Ovary (tissue), 9 donors: Measurements from ENCODE around the gene E2F4. TPM values are rescaled to one million over a fixed set of nuclear protein-coding genes. Genes with fewer than 3 reads are reported as not detected.

Experiments used
- DNase-seq, 5 donors: peaks; one replicate each; pipeline ENCODE4 v3.0.0-alpha.2; 2019 to 2020
- H3K27ac ChIP-seq, 2 donors: fragments of 200-600 bp; one replicate each; pipeline versions ENCODE4 v1.5.1 to v1.8.0; 2019 to 2022
- H3K27me3 ChIP-seq: fragments of 200-600 bp; one replicate; pipeline ENCODE4 v1.8.0; 2022
- H3K36me3 ChIP-seq: fragments of 200-600 bp; sonication (generic); one replicate; pipeline ENCODE4 v1.5.1; 2019
- H3K4me1 ChIP-seq: one replicate; pipeline ENCODE4 v1.8.1; 2013; ENCODE audit warnings: mild to moderate bottlenecking, moderate library complexity; ENCODE audit not compliant: insufficient read depth
- H3K4me3 ChIP-seq: fragments of 200-600 bp; sonication (generic); one replicate; pipeline ENCODE4 v1.5.1; 2017
- H3K9me3 ChIP-seq, 2 donors: fragments of 200-600 bp in 1 of 2; sonication (generic) in 1 of 2; one replicate each; pipeline versions ENCODE4 v1.5.1 to v1.8.1; 2013 to 2019; ENCODE audit warnings: mild to moderate bottlenecking in 1 of 2, moderate library complexity in 1 of 2
- EP300 ChIP-seq: sonication (generic); formaldehyde crosslinking; IDR thresholded peaks from one replicate; pipeline ENCODE4 v1.6.1; 2017; ENCODE audit warnings: antibody characterized with exemption
- POLR2A ChIP-seq: fragments of 450-650 bp; IDR thresholded peaks from one replicate; pipeline ENCODE4 v1.6.1; 2017; ENCODE audit warnings: antibody characterized with exemption, mild to moderate bottlenecking, moderate library complexity
- WGBS, 3 donors: extraction: QIAGEN DNeasy Blood & Tissue Kit in 1 of 3; methylation state at CpG; one replicate each; pipeline versions ENCODE4 v1.1.5 to v1.1.7; 2013 to 2017; 5-methylcytosine and 5-hydroxymethylcytosine counted together
- intact Hi-C, 4 donors: fragments of 100-400 bp; cut with DNase I; formaldehyde crosslinking; loops; one replicate each; pipeline versions ENCODE4 v1.11.0 to v1.15.1; 2022 to 2023
- polyA plus RNA-seq, 2 donors: library from polyadenylated mRNA; stranded (reverse); fragments of 200-250 nt in 1 of 2; fragments of 350-450 nt in 1 of 2; fragmentation: Illumina TruSeq in 1 of 2; extraction: RNeasy Lipid Tissue Mini Kit (QIAGEN cat#74804) in 1 of 2; gene quantifications; one replicate each; pipeline ENCODE4 v1.2.3, GENCODE V29; 2013 to 2014
- total RNA-seq, 7 donors: library from RNA; depleted of rRNA in 2 of 7; stranded (reverse); fragments of >200 nt in 2 of 7; fragmentation: NEBNext Ultra II Directional in 3 of 7; extraction: Animal tissue kit (Norgen Biotek cat#: 25700) in 3 of 7; gene quantifications; one replicate each; pipeline versions ENCODE4 v1.1.0 to v1.2.4, GENCODE V29; 2016 to 2023
- TF ChIP-seq, protein P1 (sequence below), 3 donors: fragments of 450-650 bp in 2 of 3; fragments of 200-600 bp in 1 of 3; IDR thresholded peaks; one replicate each; pipeline versions ENCODE4 v1.5.1 to v1.8.0; 2016 to 2022; ENCODE audit warnings: antibody characterized with exemption in 3 of 3, mild to moderate bottlenecking in 1 of 3
- donor health status: DM: no; HTN: no; CAD: no; lungs with moderate emphysema.
- donor health status: DM: no; HTN: no; CAD: no.
- donor health status: Bipolar disorder and iron deficiency.
- donor health status: DM: yes; HTN: yes; CAD: no.
- donor health status: DM: no; HTN: no; CAD: no.
- donor health status: DM: yes; HTN: yes; CAD: no.

E2F4 gene
- total and polyA plus RNA-seq, 9 donors: 17.6 to 75.7 (median 49.7) TPM

DNA sequence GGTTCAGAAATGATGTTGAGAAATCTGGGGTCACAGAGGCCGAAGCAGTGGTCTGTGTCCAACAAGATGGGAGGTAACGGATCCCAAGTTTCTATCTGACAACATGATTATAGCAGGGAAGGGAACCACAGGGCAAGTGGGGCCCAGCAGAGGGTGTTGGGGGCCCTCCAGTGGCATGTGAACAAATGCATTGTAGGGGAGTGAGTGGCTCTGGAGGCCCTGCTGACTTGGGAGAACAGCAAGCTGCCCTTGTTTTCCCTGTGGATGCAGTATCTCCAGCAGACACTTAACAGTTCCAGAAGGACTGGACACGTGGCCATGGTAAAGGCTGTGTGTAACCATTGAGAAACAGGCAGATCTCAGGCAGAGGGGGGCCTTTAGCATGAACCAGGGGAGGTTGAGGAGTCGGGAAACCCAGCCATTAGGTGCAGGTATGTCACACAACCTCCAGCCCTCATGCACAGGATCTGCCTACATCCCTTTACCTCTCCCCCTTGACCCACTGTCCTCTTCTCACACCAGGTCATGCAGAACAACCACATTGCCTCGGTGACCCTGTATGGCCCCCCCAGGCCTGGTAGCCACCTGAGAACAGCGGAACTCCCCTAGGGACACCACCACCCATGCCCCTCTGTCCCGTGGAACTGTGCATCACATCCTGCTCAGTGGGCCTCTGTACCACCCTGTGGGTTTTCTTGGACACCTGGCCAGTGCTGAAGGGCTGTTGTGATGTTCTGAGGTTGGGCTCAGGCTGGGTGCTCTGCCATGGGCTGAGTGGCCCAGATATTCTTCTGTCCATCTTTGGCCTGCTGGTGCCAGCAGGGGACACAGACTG lies 45.2 kb upstream of the E2F4 start:
- TF ChIP-seq, protein P1, sequence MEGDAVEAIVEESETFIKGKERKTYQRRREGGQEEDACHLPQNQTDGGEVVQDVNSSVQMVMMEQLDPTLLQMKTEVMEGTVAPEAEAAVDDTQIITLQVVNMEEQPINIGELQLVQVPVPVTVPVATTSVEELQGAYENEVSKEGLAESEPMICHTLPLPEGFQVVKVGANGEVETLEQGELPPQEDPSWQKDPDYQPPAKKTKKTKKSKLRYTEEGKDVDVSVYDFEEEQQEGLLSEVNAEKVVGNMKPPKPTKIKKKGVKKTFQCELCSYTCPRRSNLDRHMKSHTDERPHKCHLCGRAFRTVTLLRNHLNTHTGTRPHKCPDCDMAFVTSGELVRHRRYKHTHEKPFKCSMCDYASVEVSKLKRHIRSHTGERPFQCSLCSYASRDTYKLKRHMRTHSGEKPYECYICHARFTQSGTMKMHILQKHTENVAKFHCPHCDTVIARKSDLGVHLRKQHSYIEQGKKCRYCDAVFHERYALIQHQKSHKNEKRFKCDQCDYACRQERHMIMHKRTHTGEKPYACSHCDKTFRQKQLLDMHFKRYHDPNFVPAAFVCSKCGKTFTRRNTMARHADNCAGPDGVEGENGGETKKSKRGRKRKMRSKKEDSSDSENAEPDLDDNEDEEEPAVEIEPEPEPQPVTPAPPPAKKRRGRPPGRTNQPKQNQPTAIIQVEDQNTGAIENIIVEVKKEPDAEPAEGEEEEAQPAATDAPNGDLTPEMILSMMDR (IDR thresholded peaks at IDR 0.05): no peak
- no peak for TF ChIP-seq EP300
- TF ChIP-seq POLR2A: no peak
- DNase-seq: no peak
- Histone ChIP-seq H3K27me3 (no peaks in the 10 kb centered on the region), H3K36me3 (peaks cover 2% of the 10 kb centered on the region), H3K4me3 (no peak overlapping the region), H3K9me3 (no peaks in the 10 kb centered on the region), H3K27ac (no peak overlapping the region), H3K4me1 (no peaks in the 10 kb centered on the region)
- WGBS, 3 donors: 69 to 73% (median 72%) methylated on average over 7 of the region's 7 CpGs
- intact Hi-C loops: no loop called here

DNA sequence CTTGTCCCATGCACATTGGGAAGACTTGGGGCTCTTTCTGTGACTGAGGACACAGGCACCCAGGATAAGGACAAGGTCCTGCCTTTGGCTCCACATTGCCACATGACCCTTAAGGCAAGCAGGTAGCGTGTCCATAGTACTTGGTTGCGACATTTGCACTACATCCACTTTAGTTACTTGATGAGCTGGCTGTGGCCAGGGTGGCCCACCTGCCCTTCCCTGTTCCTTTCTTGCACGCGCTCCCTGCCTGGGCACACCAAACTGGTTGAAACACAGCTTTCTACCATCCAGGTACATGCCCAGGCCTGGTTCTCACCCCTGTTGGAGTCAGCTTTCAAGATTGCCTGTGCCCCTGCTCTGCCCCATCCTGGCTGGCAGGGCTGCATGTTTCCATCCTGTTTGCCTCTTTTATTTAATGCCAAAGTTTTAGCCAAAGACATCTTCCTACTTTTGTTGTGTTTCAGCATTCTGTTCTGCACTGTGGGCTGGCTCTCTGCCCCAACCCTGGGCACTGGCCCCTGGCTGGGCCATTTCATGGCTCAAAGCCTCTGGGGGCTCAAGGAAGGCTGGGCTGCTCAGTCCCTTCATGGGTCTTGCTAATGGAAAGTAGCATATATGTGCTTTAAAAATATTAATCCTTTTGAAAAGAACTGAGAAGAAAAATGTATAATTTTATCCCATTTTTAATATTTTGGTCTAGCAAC lies 44.4 kb upstream of the E2F4 start:
- WGBS, 3 donors: 89 to 98% (median 93%) methylated on average over 4 of the region's 4 CpGs
- peaks cover 2% of the 10 kb centered on the region for H3K36me3 ChIP-seq
- H3K27me3 ChIP-seq: no peaks in the 10 kb centered on the region
- no peak for DNase-seq
- intact Hi-C loops: no loop called here
- TF ChIP-seq EP300 (no peak), POLR2A (no peak)
- TF ChIP-seq, protein P1 (IDR thresholded peaks at IDR 0.05): no peak
- H3K27ac ChIP-seq: no peak overlapping the region
- no peak overlapping the region for H3K4me3 ChIP-seq
- no peaks in the 10 kb centered on the region for H3K4me1 ChIP-seq
- H3K9me3 ChIP-seq: no peaks in the 10 kb centered on the region

DNA sequence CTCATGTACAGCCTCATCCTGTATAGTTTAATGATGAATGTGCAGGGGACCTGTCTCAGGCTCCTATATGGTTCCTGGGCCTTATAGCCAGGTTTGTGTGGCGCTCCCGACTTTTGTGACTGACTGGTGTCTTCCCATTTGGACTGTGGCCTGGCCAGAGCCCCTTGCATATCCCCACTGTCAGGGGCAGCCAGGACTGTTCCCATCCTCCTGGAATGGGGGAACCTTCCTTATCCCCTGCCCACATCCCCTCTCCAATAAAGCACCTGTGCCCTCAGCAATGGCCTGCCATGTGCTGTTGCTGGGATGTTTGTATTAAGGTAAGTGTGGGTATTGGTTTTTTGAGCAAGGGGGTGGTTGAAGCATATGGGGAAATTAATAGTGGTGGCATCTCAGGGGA lies 43.7 kb upstream of the E2F4 start:
- no peaks in the 10 kb centered on the region for H3K9me3 ChIP-seq
- no peak for DNase-seq
- H3K36me3 ChIP-seq: no peaks in the 10 kb centered on the region
- 77 to 85% (median 85%) methylated on average over 2 of the region's 2 CpGs for WGBS, 3 donors
- H3K27ac ChIP-seq: no peak overlapping the region
- no peaks in the 10 kb centered on the region for H3K27me3 ChIP-seq
- intact Hi-C loops: no loop called here
- TF ChIP-seq, protein P1 (IDR thresholded peaks at IDR 0.05): no peak
- no peak for TF ChIP-seq EP300
- no peak for TF ChIP-seq POLR2A
- no peaks in the 10 kb centered on the region for H3K4me1 ChIP-seq
- H3K4me3 ChIP-seq: no peak overlapping the region

DNA sequence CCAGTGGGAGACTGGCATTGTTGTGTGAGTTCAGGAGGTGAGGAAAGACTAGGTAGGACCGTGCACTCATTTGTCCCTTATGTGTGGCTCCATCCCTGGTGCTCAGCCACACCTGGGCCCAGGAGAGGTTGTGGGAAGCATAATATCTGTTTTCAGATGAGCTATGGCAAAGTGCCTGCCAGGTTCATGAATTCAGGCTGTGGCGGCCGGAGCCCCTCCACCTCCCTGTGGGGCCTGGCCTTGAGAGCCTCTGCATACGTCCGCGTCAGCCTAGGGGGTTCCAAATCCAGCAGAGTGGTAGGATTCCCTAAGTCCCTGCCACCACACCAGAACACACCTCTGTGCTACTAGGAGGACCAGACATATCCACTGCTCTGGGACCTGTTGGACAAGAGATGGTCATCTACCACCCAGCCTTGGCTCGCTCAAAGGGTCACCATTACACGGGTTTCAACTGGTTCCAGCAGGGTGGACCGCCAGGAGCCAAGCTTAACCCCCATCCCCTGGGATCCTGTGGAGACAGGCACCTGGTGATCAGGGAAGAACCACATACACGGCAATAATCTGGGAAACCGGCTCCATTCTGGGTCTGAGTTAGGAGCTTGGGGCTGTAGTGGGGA lies 43.2 kb upstream of the E2F4 start:
- H3K27ac ChIP-seq: no peak overlapping the region
- H3K4me3 ChIP-seq: no peak overlapping the region
- intact Hi-C loops: no loop called here
- H3K4me1 ChIP-seq: no peaks in the 10 kb centered on the region
- peak in 1 of 5 donors; percentile 17 for DNase-seq
- H3K27me3 ChIP-seq: no peaks in the 10 kb centered on the region
- H3K9me3 ChIP-seq: no peaks in the 10 kb centered on the region
- TF ChIP-seq, protein P1 (IDR thresholded peaks at IDR 0.05): no peak
- TF ChIP-seq EP300 (no peak), POLR2A (no peak)
- H3K36me3 ChIP-seq: no peaks in the 10 kb centered on the region
- WGBS, 3 donors: 67 to 80% (median 74%) methylated on average over 11 of the region's 11 CpGs
